PFSK-1 (cell line): ENCODE measurements around the gene ZSCAN5A.

Experiments
- POLR2AphosphoS5 ChIP-seq: IDR thresholded peaks from 2 replicates; pipeline ENCODE4 v1.6.1; 2012; ENCODE audit warnings: low read depth, mild to moderate bottlenecking, control low read depth, low read length, moderate library complexity
- REST ChIP-seq, 2 experiments: IDR thresholded peaks; 2 replicates each; pipeline versions ENCODE4 v1.6.1 to v1.8.0; 2011 to 2012; ENCODE audit warnings: low read depth in 2 of 2, low read length in 2 of 2, control low read depth in 1 of 2, inconsistent platforms in 1 of 2, mild to moderate bottlenecking in 1 of 2, moderate library complexity in 1 of 2; ENCODE audit not compliant: insufficient read depth in 1 of 2
- SIN3A ChIP-seq: IDR thresholded peaks from 2 replicates; pipeline ENCODE4 v1.6.1; 2012; ENCODE audit warnings: mild to moderate bottlenecking, low read length, moderate library complexity, borderline replicate concordance; ENCODE audit not compliant: insufficient read depth
- TAF1 ChIP-seq: IDR thresholded peaks from 2 replicates; pipeline ENCODE4 v1.6.1; 2012; ENCODE audit warnings: low read length, control low read depth, borderline replicate concordance; ENCODE audit not compliant: insufficient read depth

DNA sequence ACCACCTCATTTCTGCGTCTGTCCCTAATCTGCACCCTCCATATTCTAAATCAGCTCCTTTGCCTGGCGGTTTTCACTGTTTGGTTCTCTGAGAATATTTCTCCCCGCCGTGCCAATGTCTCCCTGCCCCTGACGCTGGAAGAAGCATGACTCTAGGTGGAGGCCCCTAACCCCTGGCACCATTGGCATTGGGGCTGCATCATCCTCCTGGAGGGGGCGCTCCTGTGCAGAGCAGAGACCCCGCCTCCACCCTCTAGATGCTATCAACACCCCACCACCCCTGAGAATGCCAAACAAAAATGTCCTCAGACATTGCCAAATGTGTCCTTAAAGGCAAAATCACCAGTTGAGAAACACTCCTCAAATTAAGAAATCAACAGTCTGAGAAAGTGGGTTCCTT lies 123.5 kb downstream of the ZSCAN5A start:
- TF ChIP-seq POLR2AphosphoS5: no peak
- TF ChIP-seq TAF1: no peak
- no peak for TF ChIP-seq REST (IDR thresholded peaks at IDR 0.05; ENCODE audit: insufficient read depth in 1 of 2, low read depth in 2 of 2, low read length in 2 of 2)
- no peak for TF ChIP-seq SIN3A
